ENCODE measurements around the gene CCNK.

The CCNK gene

DNA sequence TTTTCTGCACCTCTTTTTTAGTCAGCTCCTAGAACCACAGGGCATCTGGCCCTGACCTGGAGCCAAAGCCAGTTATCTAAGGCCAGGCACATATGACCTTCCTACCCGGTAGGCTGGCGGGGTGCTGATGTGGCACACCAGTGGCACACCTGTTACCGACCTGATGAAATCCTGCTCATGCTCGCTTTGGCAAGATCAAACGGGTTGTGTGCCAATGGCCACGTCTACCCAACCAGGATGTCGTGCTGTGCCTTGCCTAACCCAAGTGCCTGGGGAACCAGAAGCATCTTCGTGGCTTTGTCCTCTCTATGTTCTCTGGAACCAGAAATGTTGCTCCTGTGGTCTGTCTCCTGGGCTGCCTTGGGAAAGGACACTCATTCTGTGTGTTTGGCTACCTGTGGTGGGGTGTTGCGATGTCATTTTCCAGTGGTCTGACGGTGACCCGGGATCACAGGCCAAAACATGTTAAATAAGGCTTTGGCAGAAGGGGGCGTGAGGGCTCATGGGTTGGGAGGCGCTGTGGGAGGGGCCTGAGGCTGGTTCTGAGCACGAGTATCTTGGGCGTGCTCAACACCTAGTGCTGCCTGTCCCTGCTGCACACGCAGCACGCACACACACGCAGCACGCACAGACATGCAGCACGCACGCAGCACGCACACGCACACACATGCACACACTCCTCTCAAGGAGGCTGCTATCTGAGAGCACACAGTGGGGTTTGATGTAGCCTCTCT lies 27.9 kb downstream of the CCNK start:
- DNase-seq = no peak

DNA sequence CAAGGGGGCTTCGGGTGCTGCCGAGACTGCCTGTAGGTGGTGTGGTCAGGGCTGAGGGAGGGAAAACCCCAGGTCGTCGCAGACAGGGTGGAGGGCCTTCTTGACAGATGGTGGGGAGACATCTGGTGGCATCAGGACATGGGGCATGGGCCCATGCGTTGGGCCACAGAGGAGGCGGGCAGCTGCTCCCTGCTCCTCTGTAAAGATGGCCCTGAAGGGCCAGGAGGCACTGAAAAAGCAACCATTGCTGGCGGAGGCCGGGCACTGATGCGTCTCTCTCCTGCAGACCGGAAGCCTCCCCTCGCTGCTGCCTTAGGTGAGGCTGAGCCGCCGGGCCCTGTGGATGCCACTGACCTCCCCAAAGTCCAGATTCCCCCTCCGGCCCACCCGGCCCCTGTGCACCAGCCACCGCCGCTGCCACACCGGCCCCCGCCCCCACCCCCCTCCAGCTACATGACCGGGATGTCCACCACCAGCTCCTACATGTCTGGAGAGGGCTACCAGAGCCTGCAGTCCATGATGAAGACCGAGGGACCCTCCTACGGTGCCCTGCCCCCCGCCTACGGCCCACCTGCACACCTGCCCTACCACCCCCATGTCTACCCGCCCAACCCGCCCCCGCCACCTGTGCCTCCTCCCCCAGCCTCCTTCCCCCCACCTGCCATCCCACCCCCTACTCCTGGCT lies 28.8 kb downstream of the CCNK start:
- no peak for DNase-seq

DNA sequence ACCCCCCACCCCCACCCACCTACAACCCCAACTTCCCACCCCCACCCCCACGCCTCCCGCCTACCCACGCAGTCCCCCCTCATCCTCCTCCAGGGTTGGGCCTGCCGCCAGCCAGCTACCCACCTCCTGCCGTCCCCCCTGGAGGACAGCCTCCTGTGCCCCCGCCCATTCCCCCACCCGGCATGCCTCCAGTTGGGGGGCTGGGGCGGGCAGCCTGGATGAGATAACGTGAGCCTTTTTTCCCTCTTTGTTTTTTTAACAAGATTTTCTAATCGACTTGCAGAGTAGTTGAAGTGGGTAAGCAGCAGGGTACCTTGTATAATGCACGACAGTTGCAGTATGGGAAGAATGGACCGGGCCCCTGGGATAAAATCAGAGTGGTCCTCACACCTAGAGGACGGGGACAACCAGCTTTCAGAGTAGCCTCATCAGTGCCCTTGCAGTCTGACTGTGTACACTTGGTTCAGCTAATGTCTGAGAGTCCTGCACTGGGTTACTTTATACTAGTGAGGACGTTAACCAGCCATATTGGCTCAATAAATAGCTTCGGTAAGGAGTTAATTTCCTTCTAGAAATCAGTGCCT lies 29.4 kb downstream of the CCNK start:
- DNase-seq = no peak

DNA sequence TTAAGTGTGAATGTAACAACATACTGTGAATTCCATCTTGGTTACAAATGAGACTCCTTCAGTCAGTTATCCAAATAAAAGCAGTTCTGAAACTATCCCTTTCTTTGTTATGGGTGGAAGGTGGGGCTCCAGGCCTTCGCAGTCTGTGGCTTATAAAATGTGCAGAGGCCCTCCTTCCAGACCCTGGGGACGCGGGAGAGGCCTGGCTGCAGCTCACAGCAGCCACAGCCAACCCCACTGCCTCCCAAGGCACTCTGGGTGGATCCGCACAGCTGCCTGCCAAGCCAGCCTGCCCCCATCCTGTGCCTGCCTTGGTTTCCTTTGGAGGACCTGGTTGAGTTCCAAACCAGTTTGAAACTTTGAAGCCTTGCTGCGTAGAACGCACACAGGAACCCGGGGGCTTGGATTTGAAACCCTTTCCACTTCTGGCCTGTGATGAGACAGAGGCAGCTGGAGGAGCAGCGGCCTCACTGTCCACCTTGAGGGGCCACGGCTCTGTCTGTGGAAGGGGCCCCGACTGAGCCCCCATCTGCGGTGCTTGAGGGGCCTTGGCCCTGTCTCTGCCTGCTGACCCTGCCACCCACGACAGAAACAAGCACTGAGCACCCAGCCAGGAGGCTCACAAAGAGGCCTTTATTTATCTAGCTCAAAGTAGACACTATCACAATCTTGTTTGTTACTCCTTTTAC lies 30.4 kb downstream of the CCNK start:
- DNase-seq = no peak

DNA sequence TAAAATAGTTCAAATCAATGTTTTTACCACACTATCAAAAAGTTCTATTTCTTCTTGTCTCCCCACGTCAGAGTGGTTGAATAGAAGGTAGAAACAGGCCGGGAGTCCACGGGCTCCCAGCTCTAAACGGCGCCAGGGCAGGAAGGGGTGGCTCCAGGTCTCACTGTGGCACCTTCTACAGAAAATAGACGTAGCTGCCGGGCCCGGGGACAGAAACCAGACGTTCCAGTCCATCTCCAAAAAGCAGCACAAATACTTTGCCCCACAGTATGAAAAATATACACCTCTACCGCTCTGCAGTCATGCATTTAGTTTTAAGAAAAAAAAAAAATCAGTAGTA lies 30.9 kb downstream of the CCNK start:
- DNase-seq = no peak

DNA sequence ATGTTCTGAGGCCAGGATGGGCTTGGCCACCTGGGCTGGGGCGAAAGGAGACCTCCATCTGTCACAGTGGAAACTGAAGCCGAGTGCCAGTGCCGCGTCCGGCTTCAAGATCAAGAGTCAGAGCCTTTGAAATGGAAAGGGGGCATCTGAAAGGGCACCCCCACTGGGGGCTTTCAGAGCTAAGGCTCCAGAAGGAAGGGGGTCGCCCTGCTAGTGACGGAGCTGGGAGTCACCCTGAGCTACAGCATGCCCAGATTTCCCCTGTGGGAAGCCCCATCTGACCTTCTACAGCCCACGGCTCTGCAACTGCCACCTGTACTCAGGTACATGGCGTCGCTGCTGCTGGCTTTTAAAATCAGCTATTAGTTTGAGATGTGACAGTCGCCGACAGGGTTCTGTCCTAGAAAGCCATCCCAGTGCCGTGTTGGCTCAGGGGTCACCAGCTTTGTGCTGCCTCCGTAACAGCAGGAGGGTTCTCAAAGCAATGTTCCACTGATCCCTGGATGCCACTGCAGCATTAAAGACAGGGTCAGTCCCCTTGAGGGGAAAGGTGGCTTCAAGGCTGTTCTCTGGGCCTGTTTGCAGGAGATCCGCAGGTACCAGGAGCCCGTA lies 31.5 kb downstream of the CCNK start:
- no peak for DNase-seq

DNA sequence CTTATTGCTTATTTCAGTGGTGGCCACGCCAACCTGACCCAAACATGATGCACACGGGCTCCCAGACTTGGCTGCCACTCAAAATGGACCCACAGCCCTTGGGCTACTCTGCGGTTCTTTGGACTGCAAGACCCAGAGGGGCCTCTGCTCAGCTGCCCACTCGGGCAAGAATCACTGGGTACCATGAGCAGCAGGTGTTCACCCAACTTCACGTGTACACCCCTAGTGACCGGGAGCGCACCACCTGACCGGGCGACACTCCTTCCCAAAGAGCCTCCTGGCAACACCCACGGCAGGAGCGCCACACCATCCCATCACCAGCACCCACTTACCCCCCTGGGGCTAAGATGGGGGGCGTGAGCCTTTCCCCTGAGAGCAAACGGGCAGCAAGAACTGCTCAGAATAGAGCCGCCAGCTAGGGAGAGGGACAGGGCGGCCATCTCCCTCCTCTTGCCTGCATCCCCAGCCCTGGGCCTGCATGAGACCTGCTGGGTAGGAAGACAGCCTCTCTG lies 32.0 kb downstream of the CCNK start:
- DNase-seq = no peak

DNA sequence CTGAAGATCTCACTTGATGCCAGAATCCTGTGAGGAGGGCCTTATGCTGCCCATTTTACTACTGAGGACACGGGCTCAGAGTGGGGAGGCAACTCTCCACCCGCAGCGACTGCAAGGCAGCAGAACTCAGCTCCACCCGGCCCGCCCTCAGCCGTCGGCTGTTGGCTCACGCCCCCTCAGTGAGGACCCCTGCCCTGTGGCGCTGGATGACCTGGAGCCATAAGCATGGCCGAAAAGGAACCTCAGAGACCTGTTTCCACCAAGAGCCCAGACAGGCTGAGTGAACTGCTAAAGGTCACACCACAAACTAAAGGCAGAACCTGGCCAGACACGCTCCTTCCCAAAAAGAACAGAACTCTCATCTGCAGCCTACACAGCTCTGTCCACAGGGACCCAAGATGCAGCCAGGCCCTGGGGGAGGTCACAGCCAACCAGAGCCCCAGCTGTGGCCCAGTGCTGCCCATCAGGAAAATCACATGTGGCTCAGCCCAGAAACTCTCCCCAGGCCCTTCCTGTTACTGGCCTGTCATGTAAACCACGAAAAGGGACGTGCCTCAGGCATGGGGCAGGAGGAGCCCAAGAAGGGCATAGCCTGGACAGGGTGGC lies 32.8 kb downstream of the CCNK start:
- no peak for DNase-seq

DNA sequence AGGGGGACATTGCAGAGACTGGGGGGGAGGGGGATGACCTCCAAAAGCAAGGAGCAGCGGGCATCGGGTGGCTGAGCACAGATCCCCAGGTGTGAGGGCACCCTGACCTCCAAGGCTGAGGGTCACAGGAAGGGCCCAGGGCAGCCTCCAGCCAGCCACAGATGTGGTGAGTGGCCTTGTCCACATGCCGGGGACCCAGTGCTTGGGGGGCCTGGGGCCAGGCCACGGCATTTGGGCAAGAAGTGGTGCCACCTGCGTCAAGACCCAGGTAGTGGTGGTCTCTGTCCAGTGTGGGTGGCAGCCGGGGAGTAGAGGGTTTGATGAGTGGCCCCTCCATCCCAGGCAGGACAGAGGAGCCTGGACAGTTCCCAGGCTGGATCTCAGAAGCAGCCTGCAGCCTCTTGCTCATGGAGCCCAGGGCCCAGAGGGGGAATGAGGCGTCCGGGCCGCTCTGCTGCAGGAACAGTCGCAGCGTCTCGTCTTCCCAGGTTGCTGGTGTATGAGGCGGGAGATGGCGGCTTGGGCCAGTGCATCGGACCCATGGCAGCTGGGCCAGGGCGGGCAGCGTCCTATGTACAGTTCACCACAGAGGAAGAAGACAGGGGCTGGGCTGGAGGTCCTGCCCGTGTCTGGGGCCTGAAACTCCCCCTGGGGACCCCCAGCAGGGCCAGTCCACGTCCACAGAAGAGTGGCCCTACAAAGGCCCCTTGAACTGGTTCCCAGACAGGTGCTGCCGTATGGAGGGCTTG lies 33.5 kb downstream of the CCNK start:
- no peak for DNase-seq

DNA sequence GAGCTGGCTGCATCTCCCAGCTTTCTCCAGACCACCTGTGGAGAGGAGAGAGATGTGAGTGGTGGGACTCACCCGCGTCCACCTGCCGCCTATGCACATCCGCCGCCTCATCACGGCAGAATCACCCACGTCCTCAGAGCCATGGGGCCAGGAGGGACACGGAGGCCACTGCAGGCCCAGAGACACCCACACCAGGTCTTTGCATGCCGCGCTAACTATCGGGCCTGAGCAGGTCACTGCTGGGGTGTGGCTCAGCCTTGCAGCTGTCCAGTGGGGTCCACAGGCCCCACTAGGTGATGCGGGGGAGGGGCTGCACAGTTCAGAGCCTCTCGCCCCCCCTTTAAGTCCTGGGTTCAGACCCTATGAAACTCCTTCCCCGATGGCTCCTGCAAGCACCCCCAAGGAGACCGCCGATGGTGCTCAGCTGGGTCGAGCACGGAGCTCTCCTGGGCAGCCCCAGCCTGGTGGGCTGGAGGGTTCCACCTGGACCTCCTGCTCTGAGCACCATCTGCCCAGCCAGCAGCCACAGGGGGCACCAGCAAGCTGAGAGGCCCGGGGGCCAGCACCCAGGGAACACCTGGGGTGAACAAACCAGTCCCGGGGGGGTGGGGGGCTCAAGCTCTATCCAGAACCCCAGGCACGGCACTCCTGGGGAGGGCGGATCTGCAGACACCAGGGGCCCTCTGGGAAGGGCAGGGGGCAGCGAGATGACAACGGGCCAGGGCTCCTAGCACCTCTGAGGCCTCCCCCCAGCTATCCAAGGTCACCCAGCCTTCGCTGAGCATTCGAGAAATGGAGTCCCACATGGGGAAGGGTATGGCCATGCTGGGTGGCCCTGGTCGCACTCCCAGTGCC lies 34.3 kb downstream of the CCNK start:
- no peak for DNase-seq

DNA sequence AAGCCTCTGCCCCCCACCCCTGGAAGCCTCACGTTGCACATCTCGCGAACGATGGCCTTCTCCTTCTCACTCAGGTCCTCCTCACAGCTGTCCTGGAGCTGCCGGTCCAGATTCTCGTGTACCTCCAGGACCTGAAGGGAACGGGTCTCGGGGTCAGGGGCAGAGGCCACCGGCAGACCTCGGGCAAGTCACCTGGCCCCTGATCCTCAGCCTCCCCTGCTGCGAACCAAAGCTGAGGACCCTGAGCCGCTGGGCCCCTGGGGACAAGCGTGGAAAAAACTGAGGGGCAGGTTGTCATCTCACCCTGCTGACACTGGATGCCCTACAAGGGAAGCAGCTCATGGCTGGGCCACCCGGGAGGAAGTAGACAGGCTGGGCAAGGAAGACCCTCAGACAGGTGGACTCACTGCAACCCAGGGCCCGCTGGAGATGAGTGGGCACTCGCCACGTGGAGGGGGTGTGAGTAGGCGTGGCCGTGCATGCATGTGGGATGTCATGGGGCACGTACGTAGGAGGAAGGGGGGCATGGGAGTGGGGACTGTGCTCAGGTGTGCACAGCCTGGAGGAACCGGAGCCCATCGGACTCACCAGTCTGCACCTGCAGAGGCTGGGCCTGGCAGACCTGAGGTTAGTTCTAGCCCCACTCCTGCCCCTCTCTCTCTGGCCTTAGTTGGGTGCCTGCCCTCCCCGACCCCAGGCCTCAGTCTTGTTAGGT lies 35.1 kb downstream of the CCNK start:
- DNase-seq = no peak

DNA sequence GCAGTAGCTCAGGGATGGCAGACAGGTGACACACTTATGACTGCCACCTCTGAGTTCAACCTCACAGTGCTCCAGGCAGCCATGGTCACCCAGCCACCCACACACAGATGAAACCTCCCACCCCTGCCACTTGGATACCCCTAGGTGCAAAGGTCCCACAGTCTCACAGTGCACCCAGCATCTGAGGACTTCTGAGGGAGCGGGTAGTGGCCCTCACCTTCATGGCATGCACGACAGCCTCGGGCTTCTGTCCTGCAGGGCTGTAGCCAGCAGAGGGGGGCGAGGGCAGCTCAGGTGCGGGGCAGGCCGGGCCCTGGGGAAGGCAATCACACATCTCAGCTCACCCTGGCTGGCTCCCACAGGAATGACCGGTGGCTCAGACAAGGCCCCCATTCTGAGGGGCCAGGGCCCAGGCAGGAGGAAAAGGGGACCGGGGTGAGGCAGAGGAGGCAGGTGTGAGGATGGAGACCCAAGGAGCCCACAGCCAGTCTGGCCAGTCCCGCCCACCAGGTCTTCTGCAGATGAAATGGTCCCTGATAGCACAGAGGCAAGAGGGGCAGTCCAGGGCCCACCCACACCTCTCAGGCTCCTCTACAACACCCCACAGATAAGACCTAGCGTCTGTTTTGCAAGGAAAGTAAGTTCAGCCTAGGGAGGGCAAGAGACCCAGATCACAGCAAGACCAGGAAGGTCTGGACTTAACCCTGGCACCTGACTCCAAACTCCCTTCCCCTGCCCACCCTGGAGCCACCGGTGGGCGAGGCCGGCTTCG lies 35.8 kb downstream of the CCNK start:
- no peak for DNase-seq

DNA sequence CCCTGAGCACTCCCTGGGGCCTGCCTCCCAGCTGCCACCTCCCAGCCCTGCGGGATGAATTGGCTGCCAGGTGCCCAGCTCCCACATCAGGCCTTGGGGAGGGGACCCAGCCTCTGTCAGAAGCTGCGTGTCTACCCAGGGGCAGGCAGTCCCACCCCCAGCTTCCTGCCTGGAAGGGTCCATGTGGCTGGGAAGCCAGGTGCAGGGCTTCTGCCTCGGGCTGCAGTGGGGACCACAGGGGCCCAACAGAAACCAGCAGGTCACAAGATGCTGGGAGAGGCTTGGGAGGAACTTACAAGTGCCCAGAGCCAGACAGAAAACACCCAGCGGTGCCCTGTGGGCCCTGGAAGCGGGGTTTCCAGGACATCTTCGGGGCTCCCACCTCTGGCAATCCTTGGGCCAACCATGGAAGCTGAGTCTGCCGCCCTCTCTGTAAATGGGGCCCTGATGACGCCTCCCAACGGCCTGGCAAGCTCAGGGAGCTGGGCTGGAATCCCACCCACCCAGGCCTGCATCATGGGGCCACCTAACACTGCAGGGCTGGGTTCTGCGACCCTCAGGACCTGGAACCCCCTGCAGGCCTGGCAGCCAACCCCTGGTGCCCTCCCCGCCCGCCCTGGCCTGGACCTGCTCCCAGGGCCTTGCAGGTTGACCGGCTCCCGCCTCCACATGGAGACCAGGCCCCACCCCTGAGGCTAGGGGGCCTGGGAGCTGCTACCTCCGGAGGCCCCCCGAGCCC lies 36.6 kb downstream of the CCNK start:
- no peak for DNase-seq

DNA sequence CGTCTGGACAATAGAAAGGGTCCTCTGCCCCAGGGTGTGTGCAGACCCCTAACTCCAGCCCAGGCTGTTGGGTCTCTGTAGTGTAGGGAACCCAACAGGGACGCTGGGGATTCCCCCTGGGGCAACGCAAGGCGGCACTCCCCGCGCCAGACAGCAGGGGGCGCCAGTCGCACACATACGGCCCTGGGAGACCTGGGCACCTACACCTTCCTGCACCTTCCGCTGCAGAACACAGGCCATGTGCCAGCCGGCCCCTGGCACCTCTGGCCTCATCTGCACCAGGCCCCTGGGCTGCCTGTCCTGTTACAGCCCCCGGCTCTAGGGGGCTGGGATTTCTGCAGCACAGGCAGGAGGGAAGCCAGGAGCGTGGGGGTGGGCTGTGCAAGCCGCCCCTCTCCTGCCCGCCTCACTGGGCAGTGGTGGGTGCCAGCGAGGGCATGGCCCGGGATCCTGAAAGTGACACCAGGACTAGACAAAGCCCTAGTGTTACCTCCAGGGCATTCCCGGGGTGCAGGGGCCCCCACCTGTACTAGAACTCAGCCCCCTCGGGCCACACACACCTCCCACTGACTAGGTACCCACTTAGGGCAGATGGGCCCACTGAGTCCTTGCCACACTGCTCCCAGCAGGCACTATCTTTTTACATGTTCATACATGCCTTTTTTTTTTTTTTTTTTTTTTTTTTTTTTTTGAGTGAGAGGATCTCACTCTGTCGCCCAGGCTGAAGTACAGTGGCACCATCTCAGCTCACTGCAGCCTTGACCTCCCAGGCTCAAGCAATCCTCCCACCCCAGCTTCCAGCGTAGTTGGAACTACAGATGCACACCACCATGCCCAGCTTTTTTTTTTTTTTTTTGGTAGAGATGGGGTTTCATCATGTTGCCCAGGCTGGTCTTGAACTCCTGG lies 37.5 kb downstream of the CCNK start:
- peak; percentile 21 to 41 for DNase-seq

DNA sequence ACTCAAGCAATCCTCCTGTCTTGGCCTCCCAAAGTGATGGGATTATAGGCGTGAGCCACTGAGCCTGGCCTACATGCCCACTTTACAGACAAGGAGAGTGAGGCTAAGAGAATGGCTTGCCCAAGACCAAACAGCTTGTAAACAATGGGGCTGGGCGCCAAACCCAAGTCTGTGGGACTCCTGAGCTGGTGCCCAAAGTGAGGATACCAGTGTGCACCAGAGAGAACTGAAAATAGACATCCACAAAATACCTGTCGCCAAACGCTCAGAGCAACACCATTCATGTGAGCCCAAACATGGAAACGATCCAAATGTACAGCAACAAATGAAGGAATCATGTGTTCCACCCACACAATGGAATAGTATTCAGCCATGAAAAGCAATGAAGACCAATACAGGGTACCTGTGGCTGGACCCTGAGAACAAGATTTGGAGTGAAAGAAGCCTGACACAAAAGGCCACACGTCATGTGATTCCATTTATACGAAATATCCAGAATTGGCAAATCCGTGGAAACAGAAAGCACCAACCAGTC lies 38.2 kb downstream of the CCNK start:
- DNase-seq = no peak

DNA sequence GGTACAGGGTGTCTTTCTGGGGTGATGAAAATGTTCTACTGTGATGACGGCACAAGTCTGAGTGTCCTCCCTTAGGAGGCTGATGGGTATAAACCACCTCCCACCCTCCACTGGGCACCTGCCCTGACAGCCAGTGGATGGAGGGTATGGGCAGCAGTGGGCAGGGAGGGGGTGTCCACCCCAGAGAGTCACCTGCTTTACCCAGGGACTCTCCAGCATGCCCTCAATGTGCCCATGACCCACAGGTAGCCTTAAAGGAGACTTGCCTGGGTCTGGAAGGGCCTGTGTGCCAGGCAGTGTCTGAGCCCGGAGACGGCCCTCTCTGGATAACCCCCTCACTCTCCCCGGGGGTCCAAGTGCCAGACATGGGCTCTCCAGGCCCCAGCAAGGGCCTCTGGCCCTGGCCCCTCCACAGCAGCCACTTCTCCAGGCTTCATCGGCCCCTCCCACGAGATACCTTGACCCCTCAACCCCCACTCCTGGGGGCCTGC lies 38.8 kb downstream of the CCNK start:
- DNase-seq = no peak

DNA sequence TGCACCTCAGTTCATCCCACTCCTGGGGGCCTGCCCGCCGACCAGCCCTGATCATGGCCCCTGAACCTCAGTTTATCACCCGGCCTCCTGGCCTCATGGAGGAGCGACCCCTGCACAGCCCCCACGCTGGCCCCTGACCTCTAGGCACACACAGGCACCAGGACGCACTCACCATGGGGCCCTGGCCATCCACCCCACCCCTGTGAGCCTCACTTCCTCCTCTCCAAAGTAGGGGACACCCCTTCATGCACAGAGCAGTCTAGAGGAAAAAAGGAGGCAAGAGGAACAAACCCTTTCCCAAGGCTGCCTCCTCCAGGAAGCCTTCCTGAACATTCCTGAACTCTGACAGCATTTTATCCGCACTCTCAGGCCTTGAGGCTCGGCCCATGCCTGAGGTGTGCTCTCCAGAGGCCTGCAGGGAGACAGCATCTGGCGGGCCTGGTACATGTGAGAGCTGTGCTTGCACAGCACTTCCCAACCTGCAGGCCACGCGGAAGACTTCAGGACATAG lies 39.4 kb downstream of the CCNK start:
- no peak for DNase-seq

Measured in NCI-H1930 (cell line).